Endothelial cell of umbilical vein (primary cell): Measurements from ENCODE around the gene CXCR2. TPM values are rescaled to one million over a fixed set of nuclear protein-coding genes. Genes with fewer than 3 reads are reported as not detected.

Source experiments
- BruUV-seq: library from RNA; stranded (reverse); fragments of 400-500 nt; replicated peaks from 2 replicates; lab custom pipeline; 2021; lab: Mats Ljungman, UMichigan
- CTCF ChIA-PET: fragments of 300-600, 350-600 bp; sonication (Branson Sonifier 250); formaldehyde crosslinking; loops from one replicate; lab custom pipeline; 2021; ENCODE audit warnings: antibody characterized with exemption, inconsistent platforms; lab: Charles Lee
- POLR2A ChIA-PET: fragments of 300-600, 350-600 bp; sonication (Branson Sonifier 250); formaldehyde crosslinking; loops from one replicate; lab custom pipeline; 2021; ENCODE audit warnings: antibody characterized with exemption, inconsistent platforms; lab: Charles Lee
- DNase-seq: peaks from one replicate; pipeline ENCODE4 v3.0.0-alpha.2; 2011; ENCODE audit warnings: low read depth, low spot score
- FAIRE-seq: peaks from 2 replicates; lab custom pipeline; 2011; peaks lifted over from hg19 to GRCh38; lab: Jason Lieb, UNC
- H2AFZ ChIP-seq: 2 replicates; pipeline ENCODE4 v1.6.0; 2012; ENCODE audit warnings: low read depth, low read length, control low read depth, inconsistent platforms
- H3K27ac ChIP-seq: 2 replicates; pipeline ENCODE4 v1.5.1; 2011; ENCODE audit warnings: low read depth, mild to moderate bottlenecking, control low read depth, low read length, moderate library complexity; ENCODE audit not compliant: insufficient read depth
- H3K27me3 ChIP-seq, 2 experiments: 2 replicates each; pipeline versions ENCODE4 v1.6.0 to v1.6.1; 2011; ENCODE audit warnings: low read length in 2 of 2, mixed read lengths in 1 of 2; ENCODE audit not compliant: control insufficient read depth in 2 of 2, insufficient read depth in 2 of 2
- H3K36me3 ChIP-seq, 2 experiments: 2 replicates in 1 of 2; 3 replicates in 1 of 2; pipeline ENCODE4 v1.5.1; 2011; ENCODE audit warnings: low read length in 2 of 2, mild to moderate bottlenecking in 1 of 2, moderate library complexity in 1 of 2; ENCODE audit not compliant: control insufficient read depth in 2 of 2, insufficient read depth in 2 of 2; ENCODE audit errors: extremely low read depth in 1 of 2
- H3K4me1 ChIP-seq: 3 replicates; pipeline ENCODE4 v1.5.1; 2011; ENCODE audit warnings: mild to moderate bottlenecking, low read length; ENCODE audit not compliant: control insufficient read depth, insufficient read depth; ENCODE audit errors: extremely low read depth
- H3K4me2 ChIP-seq: 2 replicates; pipeline ENCODE4 v1.6.1; 2011; ENCODE audit warnings: low read length, control low read depth, mixed read lengths; ENCODE audit not compliant: insufficient read depth
- H3K4me3 ChIP-seq, 3 experiments: fragments of 200-600 bp in 1 of 3; sonication (generic), shearing (Covaris generic) in 1 of 3; replicated peaks in 1 of 3; 2 replicates each; pipeline ENCODE4 v1.5.1; 2011 to 2016; ENCODE audit warnings: control low read depth in 3 of 3, low read length in 3 of 3, mild to moderate bottlenecking in 2 of 3, inconsistent platforms in 1 of 3, low read depth in 1 of 3, moderate library complexity in 1 of 3; ENCODE audit not compliant: insufficient read depth in 1 of 3
- H3K79me2 ChIP-seq: 2 replicates; pipeline ENCODE4 v1.6.0; 2012; ENCODE audit warnings: low read length, inconsistent platforms; ENCODE audit not compliant: control insufficient read depth, insufficient read depth
- H3K9ac ChIP-seq: replicated peaks from 2 replicates; pipeline ENCODE3; 2011; ENCODE audit warnings: low read length, control low read depth; ENCODE audit not compliant: insufficient read depth; ENCODE audit errors: extremely low read depth
- H3K9me1 ChIP-seq: replicated peaks from 3 replicates; pipeline ENCODE4 v1.6.0; 2011; ENCODE audit warnings: mild to moderate bottlenecking, low read length; ENCODE audit not compliant: control insufficient read depth, insufficient read depth; ENCODE audit errors: extremely low read depth
- H3K9me3 ChIP-seq: replicated peaks from 2 replicates; pipeline ENCODE4 v1.5.1; 2012; ENCODE audit warnings: low read length, inconsistent platforms; ENCODE audit not compliant: control insufficient read depth, insufficient read depth
- H4K20me1 ChIP-seq: replicated peaks from 2 replicates; pipeline ENCODE3; 2011; ENCODE audit warnings: mild to moderate bottlenecking, low read length; ENCODE audit not compliant: control insufficient read depth, insufficient read depth; ENCODE audit errors: extremely low read depth
- EZH2 ChIP-seq: IDR thresholded peaks from 2 replicates; pipeline ENCODE4 v1.6.1; 2012; ENCODE audit warnings: borderline replicate concordance, low read depth, mild to moderate bottlenecking, moderate library complexity, low read length, inconsistent platforms; ENCODE audit not compliant: severe bottlenecking
- FOS ChIP-seq: IDR thresholded peaks from 2 replicates; pipeline ENCODE4 v1.6.1; 2011; ENCODE audit warnings: mild to moderate bottlenecking, low read length, moderate library complexity, borderline replicate concordance; ENCODE audit not compliant: insufficient read depth
- GATA2 ChIP-seq: IDR thresholded peaks from 2 replicates; pipeline ENCODE4 v1.7.0; 2011; ENCODE audit warnings: low read depth, mild to moderate bottlenecking, moderate library complexity, mixed read lengths, low read length; ENCODE audit not compliant: insufficient read length, insufficient read depth
- JUN ChIP-seq: IDR thresholded peaks from 2 replicates; pipeline ENCODE4 v1.6.1; 2011; ENCODE audit warnings: borderline replicate concordance, low read depth; ENCODE audit not compliant: insufficient read length, insufficient read depth
- MYC ChIP-seq: IDR thresholded peaks from one replicate; pipeline ENCODE4 v1.6.1; 2011; ENCODE audit warnings: mild to moderate bottlenecking, low read depth, low read length
- POLR2A ChIP-seq: IDR thresholded peaks from 2 replicates; pipeline ENCODE4 v1.6.1; 2012; ENCODE audit warnings: low read depth, mild to moderate bottlenecking, control low read depth, low read length
- POLR2AphosphoS5 ChIP-seq: IDR thresholded peaks from 2 replicates; pipeline ENCODE4 v1.6.1; 2012; ENCODE audit warnings: low read depth, mild to moderate bottlenecking, control low read depth, low read length, moderate library complexity; ENCODE audit not compliant: insufficient read depth
- dilution Hi-C: fragments of 300-500 bp; cut with MboI; formaldehyde crosslinking; loops from one replicate; pipeline ENCODE4 v1.15.0; 2019; ENCODE audit warnings: low sequenced_read_pairs; ENCODE audit not compliant: extremely low pct_ligation_motif_present
- intact Hi-C: fragments of 100-400 bp; cut with micrococcal nuclease; formaldehyde crosslinking; loops from one replicate; pipeline ENCODE4 v1.10.0; 2022
- polyA plus RNA-seq, 4 experiments: library from polyadenylated mRNA; depleted of rRNA in 3 of 4; stranded (reverse) in 3 of 4; unstranded in 1 of 4; fragments of >200 nt; gene quantifications; 2 replicates each; pipeline versions ENCODE4 v1.2.1 to v1.2.3, GENCODE V29; 2011 to 2012; ENCODE audit warnings: missing spikeins in 1 of 4
- total RNA-seq: library from RNA; stranded (reverse); gene quantifications from 2 replicates; pipeline ENCODE4 v1.2.3, GENCODE V29; 2021
- TF ChIP-seq, protein P1 (sequence below), 2 donors: IDR thresholded peaks; 1 replicate in 1 of 2; 2 replicates in 1 of 2; pipeline ENCODE4 v1.5.1; 2011; ENCODE audit warnings: low read length in 2 of 2, mild to moderate bottlenecking in 2 of 2, moderate library complexity in 2 of 2, control low read depth in 1 of 2, inconsistent platforms in 1 of 2, low read depth in 1 of 2; ENCODE audit not compliant: insufficient read depth in 1 of 2; ENCODE audit errors: extremely low read depth in 1 of 2
- TF ChIP-seq, protein P2 (sequence below): IDR thresholded peaks from 2 replicates; pipeline ENCODE4 v1.6.1; 2011; ENCODE audit not compliant: insufficient read depth, insufficient read length

The CXCR2 gene
- total and polyA plus RNA-seq, 2 donors (not counting 3 experiments of a cell fraction or from before 2014, with no cell fraction given): not detected

DNA sequence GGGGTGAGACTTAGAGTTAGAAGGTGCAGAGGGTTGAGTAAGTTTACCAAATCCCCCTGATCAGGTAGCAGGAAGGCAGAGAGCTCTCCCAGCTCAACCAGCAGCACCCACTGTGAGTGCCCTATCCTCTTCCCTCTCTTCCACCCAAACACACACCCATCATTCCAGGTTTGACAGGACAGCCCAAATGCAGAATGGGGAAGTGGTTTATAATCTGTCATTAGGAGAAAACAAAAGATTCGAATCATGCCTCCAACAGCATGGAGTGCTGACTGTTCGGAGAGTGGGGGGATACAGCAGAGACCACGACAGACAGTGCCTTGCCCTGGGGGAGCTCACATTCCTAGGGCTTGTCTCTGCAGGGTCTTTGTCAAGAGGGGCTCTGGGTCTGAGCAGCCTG lies 11.7 kb downstream of the CXCR2 start:
- TF ChIP-seq POLR2AphosphoS5: no peak
- no peak for TF ChIP-seq EZH2
- H3K36me3 ChIP-seq: no peaks in the 10 kb centered on the region
- intact Hi-C loops: no loop called here

DNA sequence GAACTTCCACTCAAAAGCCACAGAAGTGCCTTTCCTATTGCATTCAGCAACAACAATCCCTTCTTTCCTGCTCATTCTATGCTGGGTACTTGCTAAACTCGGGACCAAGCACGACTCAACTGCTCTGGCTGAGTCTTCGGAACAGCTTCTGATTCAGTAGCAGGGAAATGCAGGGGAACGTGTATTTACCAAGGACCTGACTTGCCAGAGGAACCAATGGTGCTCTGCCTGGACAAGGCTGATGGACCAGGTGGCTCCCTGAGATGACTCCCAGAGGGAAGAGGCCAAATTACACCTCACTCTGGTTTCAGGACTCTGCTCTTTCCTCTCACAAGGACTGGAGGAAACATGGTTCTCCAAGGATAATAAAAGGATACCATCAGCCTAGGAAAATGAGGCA lies 12.2 kb downstream of the CXCR2 start:
- H3K9ac ChIP-seq: no peak overlapping the region
- POLR2A ChIA-PET: no interaction called here
- no peaks in the 10 kb centered on the region for H3K4me1 ChIP-seq
- no peaks in the 10 kb centered on the region for H4K20me1 ChIP-seq
- no peaks in the 10 kb centered on the region for H3K36me3 ChIP-seq
- H2AFZ ChIP-seq: no peak overlapping the region
- H3K9me3 ChIP-seq: no peaks in the 10 kb centered on the region
- no peak overlapping the region for H3K4me3 ChIP-seq
- no peak overlapping the region for H3K4me2 ChIP-seq
- CTCF ChIA-PET: no interaction called here
- TF ChIP-seq FOS (no peak), GATA2 (no peak), EZH2 (no peak), POLR2AphosphoS5 (no peak), MYC (no peak), POLR2A (no peak), JUN (no peak)
- TF ChIP-seq, protein P1, sequence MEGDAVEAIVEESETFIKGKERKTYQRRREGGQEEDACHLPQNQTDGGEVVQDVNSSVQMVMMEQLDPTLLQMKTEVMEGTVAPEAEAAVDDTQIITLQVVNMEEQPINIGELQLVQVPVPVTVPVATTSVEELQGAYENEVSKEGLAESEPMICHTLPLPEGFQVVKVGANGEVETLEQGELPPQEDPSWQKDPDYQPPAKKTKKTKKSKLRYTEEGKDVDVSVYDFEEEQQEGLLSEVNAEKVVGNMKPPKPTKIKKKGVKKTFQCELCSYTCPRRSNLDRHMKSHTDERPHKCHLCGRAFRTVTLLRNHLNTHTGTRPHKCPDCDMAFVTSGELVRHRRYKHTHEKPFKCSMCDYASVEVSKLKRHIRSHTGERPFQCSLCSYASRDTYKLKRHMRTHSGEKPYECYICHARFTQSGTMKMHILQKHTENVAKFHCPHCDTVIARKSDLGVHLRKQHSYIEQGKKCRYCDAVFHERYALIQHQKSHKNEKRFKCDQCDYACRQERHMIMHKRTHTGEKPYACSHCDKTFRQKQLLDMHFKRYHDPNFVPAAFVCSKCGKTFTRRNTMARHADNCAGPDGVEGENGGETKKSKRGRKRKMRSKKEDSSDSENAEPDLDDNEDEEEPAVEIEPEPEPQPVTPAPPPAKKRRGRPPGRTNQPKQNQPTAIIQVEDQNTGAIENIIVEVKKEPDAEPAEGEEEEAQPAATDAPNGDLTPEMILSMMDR (IDR thresholded peaks at IDR 0.05; ENCODE audit: extremely low read depth in 1 of 2, insufficient read depth in 1 of 2, low read depth in 1 of 2, low read length in 2 of 2): no peak
- TF ChIP-seq, protein P2, sequence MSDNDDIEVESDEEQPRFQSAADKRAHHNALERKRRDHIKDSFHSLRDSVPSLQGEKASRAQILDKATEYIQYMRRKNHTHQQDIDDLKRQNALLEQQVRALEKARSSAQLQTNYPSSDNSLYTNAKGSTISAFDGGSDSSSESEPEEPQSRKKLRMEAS: no peak
- no TSS peak for BruUV-seq
- H3K27me3 ChIP-seq: peaks cover 0 to 6% of the 10 kb centered on the region in 2 experiments
- no peaks in the 10 kb centered on the region for H3K79me2 ChIP-seq
- H3K9me1 ChIP-seq: no peaks in the 10 kb centered on the region
- FAIRE-seq (no peak), DNase-seq (no peak)
- intact Hi-C loops (no loop called here), dilution Hi-C loops (no loop called here)
- H3K27ac ChIP-seq: no peak overlapping the region

More for the DNA sequence above, 11.7 kb downstream of the CXCR2 start:
- no TSS peak for BruUV-seq
- Histone ChIP-seq H3K9me1 (no peaks in the 10 kb centered on the region), H3K4me2 (no peak overlapping the region), H3K9me3 (no peaks in the 10 kb centered on the region), H3K9ac (no peak overlapping the region), H4K20me1 (no peaks in the 10 kb centered on the region), H3K4me3 (no peak overlapping the region), H3K79me2 (no peaks in the 10 kb centered on the region), H3K4me1 (no peaks in the 10 kb centered on the region), H3K27ac (no peak overlapping the region), H2AFZ (no peak overlapping the region), H3K27me3 (peaks cover 0 to 7% of the 10 kb centered on the region in 2 experiments)
- no peak for FAIRE-seq
- ChIA-PET POLR2A (no interaction called here), CTCF (no interaction called here)
- dilution Hi-C loops: no loop called here
- DNase-seq: no peak
